Measurements from ENCODE around the gene MUC22.
A peak's percentile ranks its signal among the peaks of the same experiment; 100 is the strongest.
"Not testable (repeated sequence)": the region's sequence is repeated elsewhere in the genome, so short reads cannot be mapped to it uniquely, and the experiment has no call there.

The MUC22 gene

DNA sequence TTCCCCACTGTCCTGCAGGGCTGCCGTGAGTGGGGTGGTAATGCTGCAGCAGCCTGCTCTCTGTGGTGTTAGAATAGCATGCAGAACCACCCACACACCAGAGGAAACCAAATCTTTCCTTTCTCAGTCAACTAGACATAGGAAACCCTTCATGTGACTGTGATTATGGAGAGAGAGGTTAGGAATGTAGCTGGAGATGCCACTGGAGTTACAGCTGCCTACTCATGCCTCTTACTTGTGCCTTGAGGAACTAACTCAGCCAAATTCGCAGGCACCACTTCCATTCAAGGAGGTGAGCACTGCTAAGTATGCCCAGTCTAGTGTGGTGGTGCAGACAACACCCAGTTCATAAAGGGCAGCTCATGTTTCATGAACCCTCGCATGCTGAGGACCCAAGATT is 27.4 kb downstream of the MUC22 start:
- DNase-seq (ENCODE audit: low read depth, low spot score), result no peak

DNA sequence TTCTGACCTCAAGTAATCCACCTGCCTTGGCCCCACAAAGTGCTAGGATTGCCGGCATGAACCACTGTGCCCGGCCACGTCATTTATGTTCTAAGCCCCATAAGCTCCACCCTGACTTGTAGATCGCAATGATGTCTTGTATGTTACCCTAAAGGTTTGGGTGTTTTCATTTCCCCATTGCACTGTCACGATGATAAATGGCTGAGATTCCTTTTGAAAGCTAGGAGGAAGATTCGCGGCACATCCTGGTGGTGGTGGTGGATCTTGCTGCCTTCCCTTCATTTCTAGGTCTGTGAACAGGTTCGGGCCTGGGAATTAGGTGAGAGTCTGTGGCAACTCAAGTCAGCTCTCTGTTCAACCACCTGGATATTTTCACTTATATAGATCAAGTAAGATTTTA is 28.3 kb downstream of the MUC22 start:
- DNase-seq (ENCODE audit: low read depth, low spot score), result no peak

DNA sequence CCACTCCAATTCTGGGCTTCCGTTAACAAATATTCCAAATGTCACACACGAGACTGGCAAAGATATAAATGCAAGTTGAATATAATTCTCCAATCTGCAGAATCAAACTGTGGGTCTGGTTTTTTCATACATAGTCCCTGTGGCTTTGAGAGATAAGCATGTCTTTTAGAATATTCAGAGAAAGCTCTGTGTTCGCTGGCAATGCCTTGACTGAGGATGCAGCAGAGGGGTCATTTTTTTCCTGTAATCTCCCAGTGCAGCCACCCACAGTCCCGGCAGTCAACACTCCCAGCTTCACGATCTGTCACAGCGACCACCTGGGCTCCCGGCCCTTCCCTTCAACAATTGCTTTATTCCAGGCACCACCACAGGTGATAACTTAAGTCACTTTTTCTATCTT is 30.5 kb downstream of the MUC22 start:
- DNase-seq (ENCODE audit: low read depth, low spot score), result no peak

DNA sequence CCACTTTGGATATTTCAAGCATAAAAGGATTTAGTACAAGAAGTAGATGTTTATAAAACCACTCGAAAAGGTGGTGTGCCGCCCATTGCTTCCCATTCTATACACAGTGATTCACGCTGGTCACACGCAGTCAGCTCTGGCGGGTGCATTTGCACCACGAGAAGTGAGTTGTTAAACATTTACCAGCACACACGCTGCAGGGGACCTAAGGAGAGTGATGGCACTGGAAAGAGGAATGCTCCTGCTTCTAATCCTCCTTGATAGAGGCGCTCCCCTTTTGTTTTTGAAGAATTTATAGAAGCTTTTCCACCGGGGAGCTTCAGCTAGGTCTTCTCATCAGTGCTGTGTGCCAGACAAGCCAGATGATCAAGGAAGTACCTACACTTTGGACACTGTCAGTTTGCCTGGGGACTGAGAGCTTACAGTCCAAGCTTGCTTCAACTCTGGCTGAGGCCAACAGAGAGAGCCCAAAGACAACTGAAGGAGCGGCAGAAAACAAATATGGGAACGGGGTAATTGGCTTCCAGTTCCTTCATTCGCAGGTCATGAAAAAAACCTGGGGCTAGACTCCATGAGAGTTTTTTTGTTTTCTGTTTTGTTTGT is 31.2 kb downstream of the MUC22 start:
- no peak for DNase-seq (ENCODE audit: low read depth, low spot score)

DNA sequence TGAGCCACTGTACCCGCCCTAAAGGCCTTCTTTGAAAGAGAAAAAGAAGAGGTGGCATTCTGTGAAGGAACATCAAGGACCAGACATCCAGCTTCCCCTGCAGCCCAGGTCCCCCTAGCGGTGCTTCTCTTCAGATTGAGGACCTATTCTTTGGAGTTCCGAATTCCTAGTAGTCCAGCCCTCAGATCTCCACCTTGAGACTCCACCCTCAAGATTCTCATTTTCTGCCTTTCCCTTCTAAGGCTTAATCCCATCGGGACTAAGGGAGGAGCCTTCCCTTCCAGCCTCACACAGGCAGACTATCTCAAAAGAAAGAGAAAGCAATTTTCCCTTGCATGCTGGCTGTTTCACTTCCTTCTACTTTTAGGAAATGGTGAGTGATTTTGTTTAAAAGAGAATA is 32.5 kb downstream of the MUC22 start:
- peak; percentile 84 for DNase-seq (ENCODE audit: low read depth, low spot score)

DNA sequence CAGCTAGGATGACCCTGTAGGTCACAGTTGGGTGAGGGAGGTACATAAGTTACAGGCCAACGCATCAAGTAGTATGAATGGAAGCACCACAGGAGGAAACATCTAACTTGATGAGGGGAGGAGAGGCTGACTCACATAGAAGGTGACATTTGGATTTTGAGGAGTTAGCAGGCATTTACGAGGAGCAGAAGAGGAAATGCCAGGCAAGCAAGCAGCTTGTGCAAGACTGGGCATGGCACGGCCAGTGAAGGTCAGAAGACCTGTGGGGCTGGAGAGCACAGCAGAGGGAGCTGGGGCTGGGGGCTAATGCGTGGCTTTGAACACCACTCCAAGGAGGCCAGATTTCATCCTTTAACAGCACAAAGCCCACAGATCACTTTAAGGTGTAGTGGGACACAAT is 37.8 kb downstream of the MUC22 start:
- DNase-seq (ENCODE audit: low read depth, low spot score), result no peak

DNA sequence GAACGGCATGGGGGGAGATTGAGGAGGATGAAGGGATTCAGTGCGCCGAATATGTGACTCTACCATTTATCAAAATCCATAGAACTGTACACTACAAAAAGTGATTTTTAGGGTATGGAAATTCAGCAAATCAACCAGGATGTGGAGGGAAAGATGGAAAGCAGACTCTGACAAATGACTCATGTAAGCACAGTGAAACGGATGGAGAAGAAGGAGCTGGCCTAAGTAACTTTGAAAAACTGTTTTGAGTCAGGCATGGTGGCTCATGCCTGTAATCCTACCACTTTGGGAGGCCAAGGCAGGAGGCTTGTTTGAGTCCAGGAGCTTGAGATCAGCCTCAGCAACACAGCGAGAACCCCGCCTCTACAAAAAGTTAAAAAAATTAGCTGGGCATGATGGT is 39.2 kb downstream of the MUC22 start:
- DNase-seq (ENCODE audit: low read depth, low spot score), result no peak

DNA sequence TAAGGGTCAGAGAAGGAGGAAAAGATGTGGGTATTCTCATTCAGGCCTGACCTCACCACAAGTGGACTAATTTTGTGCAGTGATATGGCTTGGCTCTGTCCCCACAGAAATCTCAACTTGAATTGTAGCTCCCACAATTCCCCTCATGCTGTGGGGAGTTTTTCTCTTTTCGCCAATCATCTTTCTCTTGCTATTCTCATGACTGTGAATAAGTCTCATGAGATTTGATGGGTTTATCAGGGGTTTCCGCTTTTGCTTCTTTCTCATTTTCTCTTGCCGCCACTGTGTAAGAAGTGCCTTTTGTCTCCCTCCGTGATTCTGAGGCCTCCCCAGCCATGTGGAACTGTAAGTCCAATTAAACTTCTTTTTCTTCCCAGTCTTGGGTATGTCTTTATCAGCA is 42.9 kb downstream of the MUC22 start:
- DNase-seq (ENCODE audit: low read depth, low spot score), result not testable (repeated sequence)

DNA sequence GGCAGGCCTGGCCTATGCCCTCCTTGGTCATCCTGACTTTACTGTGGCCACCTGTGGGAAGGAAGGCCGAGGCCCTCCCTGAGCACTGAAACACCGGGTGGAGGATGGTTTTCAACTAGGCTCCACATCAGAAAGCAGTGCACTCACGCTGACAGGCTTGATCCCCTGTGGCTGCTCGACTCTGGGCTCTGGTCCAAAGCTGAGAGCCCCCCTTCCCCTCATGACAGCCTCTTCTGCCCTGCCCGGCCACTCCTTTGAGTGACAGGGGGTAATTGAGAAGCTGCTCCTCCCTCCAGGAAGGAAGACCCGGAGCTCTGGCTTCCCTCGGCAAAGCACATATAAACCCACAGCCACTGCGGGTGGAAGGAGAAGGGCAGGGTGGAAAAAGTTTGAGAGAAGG is 43.6 kb downstream of the MUC22 start:
- DNase-seq (ENCODE audit: low read depth, low spot score), result peak; percentile 24

DNA sequence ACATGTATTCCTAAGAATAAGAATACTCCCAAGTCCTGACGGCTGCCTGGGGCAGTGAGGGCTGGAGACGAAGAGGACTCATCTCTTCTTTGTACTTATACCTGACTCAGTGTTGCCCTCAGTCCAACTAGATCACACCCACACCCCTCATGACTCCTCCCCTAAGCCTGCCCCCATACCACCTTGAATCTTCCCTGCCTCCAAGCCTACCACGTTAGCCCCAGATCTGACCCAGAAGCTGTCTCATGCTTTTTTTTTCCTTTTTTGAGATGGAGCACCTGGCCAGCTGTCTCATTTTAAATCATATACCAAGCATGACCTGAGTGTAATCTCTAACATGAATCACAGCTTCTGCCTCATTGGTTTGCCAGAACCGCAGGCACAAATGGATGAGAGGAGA is 45.2 kb downstream of the MUC22 start:
- no peak for DNase-seq (ENCODE audit: low read depth, low spot score)

DNA sequence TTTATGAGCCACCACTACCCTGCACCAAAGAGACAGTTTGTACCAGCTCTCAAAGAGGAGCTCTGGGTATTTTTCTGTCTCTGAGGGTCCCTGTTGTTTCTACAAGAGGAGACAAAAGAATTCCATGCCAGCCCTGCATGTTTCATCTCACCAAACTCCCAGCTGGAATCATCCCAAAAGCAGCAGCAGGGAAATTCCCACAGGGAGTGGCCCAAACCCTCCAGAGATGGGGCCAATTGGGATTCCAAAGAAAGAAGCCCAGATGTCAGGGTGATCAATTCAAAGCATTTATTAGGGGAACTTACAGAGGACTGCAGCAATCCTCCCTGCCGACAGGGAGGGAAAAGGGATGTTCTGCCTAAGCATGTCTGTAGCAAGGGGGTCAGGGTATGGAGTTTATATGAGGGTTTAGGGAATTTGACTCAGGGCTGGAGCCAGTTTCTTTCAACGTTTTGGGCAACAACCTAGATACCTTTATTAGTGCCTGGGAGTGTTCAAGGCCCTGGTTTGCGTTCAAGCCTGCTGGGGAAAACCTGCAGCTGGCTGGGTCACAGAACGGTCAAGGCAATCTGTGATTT is 47.2 kb downstream of the MUC22 start:
- peak; percentile 27 for DNase-seq (ENCODE audit: low read depth, low spot score)

DNA sequence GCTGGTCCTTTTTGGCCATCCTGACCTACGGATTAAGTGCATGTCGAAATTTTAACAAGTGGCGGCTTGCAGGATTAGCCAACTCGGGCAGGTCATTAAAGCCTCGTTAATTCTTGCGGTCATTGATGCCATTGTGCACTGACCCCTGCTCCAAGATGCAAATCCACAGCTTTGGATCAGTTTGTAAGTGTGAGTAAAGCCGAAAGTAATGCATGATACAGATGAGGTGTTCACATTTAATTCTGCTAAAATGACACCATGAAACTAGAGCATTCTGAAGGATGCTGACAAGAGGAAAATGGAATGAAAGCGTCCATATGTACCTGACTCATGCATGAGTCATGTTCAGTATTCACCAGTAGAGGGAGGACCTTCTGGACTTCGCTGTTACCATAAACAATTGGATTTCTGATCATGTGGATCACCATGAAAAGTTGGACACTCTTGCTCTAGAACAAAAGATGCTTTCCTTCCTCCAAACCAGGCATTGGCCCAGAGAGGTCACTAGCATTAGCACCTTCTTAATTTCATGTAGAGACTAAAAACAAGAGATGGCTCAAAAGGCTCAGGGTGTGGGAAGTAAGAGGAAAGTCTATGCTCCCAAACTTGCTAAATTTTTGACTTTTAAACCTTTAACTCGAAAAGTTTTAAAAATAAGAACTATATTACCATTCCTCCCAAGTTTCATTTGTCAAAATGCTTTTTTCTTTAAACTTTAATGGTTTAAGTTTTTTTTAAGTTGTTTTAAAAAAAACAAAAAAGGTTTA is 48.0 kb downstream of the MUC22 start:
- DNase-seq (ENCODE audit: low read depth, low spot score), result no peak

DNA sequence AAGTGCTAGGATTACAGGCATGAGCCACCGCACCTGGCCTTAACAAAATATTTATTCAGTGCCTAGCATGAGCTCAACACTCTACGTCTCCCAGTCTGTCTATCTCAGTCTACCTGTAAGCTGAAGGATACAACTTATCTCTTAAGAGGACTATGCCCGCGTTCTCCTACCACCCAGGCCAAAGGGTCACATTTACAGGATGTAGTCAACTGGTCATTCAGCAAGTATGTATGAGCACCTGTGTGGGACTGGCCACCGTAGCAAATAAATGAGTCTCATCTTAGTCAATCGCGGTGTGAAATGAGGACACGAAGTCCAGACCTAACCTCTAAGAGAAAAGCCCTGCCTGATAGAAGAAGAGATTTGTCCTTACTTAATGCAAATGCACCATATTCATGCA is 49.9 kb downstream of the MUC22 start:
- no peak for DNase-seq (ENCODE audit: low read depth, low spot score)

DNA sequence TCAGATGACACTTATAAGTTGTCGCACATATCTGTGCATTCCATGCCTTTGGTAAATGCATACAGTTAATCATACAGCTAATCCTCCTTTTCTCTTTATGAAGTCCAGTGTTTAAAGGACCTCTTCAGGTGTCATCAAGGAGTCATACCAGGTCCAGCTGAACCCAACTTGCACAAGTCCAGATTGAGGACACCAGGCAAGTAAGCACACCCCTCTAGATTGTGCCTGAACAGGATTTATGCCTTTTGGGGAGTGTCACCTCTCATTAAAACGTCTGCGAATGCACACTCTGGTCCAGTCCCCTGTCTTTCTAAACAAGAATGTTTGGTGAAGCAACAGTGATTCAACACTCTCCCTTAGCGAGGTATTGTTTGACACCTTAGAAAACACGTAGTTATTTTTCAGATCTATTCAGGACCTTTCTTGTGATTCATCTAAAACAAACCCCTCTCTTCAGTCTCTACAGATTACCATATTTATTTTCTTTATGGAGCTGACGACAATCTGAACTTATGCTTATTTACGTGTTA is 53.7 kb downstream of the MUC22 start:
- DNase-seq (ENCODE audit: low read depth, low spot score), result no peak

DNA sequence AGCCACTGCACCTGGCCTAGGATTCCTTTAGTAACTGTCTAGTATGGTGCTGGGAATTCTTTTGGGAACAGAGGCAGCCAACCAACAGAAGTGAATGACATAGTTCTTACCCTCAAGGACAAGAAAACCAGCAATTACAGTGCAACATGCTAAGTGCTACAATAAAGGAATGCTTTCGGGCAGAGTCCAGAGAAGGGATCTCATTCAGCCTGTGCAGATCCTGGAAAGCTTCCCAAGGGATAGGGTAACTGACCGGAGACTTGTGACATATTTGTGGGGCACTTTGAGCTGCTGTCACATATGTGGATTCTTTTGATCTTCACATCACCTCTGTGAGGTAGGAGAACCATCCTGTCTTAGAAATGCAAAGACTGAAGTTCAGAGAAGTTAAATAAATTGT is 55.3 kb downstream of the MUC22 start:
- no peak for DNase-seq (ENCODE audit: low read depth, low spot score)

DNA sequence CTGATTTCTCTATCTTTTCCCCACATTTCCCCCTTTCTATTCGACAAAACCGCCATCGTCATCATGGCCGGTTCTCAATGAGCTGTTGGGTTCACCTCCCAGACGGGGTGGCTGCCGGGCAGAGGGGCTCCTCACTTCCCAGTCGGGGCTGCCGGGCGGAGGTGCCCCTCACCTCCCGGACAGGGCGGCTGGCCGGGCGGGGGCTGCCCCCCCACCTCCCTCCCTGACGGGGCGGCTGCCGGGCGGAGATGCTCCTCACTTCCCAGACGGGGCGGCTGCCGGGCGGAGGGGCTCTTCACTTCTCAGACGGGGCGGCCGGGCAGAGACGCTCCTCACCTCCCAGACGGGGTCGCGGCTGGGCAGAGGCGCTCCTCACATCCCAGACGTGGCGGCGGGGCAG is 56.8 kb downstream of the MUC22 start:
- DNase-seq (ENCODE audit: low read depth, low spot score), result not testable (repeated sequence)

DNA sequence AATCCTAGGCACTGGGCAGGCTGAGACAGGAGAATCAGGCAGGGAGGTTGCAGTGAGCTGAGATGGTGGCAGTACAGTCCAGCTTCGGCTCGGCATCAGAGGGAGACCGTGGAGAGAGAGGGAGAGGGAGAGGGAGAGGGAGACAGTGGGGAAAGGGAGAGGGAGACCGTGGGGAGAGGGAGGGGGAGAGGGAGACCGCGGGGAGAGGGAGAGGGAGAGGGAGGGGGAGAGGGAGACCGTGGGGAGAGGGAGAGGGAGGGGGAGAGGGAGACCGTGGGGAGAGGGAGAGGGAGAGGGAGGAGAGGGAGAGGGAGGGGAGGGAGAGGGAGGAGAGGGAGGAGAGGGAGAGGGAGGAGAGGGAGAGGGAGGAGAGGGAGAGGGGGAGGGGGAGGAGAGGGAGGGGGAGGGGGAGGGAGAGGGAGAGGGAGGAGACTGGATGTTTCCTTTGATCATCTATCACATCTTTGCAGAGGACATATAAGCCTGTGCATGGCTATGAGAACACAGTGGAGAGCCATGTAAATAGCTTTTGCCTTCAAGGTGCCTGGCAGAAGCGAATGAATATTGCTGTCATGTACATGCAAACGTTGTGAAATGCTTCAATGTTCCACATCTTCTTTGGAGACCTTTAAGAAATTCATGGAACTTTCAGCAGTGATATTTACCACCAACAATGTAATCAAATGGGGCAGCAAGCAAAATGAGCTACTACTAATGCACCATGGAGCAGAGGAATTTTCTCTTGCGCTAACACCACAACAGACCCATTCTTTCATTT is 57.8 kb downstream of the MUC22 start:
- DNase-seq (ENCODE audit: low read depth, low spot score), result not testable (repeated sequence)

DNA sequence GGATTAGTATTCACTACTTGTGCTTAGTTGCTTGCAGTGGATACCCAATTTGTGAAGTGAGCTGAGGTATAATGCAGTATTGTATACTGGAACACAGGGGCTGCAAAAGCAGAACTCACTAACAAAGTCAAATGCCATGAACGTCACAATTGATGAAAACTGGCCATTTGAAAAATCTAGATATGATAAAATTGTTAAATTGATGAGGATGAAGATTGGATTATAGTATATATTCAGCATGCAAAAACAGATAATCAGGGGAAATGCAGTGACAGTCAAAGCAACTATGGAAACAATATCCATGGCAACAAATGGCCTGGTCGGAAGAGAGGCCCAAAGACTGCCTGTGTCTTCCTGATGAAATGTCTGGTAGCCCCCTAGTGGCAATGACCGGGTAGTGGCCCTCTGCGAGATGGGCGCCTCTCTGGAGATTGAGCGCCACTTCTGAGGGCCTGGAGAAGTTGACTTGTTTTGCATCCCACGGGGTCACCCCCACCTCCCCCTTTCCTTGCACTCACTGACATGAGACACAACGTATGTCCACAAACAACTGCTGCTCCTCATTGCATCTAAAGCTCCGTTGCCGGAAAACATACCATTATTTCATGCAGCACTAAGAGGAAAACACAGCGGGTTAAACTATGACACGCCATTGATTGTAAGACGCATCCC is 58.5 kb downstream of the MUC22 start:
- peak; percentile 86 for DNase-seq (ENCODE audit: low read depth, low spot score)

DNA sequence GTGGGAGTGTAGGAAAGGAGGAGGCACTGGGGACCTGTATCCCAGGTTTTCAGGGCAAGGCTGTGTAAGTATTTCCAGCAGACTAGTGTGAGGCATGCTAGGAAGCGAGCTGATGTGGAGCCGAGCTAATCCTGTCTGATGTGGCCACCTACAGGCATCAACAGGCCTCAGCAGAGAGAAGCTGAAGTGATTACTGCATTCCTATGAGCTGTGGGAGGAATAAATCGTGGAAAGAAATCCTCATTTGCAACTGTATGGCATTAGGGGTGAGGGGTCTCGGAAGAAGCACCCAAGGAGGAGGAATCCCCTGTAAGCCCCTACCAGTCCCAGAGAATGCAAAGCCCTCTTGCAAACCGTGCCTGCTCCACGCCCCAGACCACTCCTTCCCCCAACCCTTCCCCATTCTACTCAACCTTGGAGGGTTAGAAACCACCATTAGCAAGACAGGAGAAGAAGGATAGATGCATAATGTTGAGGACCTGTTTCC is 60.5 kb downstream of the MUC22 start:
- peak; percentile 82 for DNase-seq (ENCODE audit: low read depth, low spot score)

DNA sequence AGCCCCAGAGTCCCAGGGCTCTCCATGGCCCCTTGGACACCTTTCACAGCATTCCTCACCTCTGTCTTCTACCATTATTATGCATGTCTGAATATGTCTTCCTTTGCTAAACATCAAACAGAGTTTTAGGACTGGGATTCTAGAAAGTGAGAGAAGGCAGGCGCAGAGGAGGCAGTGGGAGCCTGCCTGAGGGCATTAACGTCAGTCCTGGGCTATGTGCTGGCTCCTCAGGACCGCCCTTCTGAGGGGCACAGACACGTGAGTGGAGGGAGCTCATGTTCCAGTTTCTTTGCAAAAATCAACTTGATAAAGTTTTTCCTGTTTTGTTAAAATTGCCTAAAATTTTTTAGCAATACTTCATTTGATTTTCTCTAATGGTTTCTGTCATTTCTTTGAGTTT is 64.1 kb downstream of the MUC22 start:
- DNase-seq (ENCODE audit: low read depth, low spot score), result peak; percentile 73

DNA sequence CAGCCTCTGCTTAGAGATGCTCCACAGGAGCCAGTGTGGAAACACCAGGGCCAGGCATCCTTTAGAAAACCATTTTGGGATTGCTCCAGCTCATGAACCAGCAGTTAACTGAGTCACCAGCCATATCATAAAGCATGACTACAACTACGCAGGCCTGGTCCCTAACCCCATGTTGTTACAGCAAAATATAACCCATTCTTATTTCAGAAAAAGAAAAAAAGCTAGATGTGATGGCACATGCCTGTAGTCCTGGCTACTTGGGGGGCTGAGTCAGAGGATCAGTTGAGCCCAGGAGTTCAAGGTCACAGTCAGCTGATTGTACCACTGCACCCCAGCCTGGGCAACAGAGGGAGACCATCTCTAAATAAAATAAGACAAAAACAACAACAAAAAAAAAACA is 65.3 kb downstream of the MUC22 start:
- no peak for DNase-seq (ENCODE audit: low read depth, low spot score)
